Measurements from ENCODE around the gene CFAP97D2. TPM values are rescaled to one million over a fixed set of nuclear protein-coding genes. Genes with fewer than 3 reads are reported as not detected.

The CFAP97D2 gene
- total RNA-seq, 1 experiment from 2014 or later = not detected

DNA sequence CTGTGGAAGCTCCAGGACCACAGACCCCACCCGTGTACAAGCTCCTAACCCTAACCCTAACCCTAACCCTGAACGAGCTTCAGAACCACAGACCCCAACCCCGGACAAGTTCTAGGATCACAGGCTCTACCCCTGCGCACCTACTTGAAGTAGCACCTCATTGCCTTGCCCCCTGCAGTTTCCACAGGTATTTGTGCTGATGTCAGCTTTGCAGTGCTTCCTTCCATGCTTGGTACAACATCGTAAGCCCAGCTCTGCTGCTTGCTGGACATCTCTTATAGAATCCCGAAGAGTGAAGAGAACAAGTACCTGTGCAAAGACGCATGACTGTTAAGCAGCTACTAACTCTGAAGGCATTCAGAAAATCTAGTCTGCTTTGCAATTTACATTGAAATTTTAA, 34.9 kb downstream of the CFAP97D2 start:
- POLR2A ChIA-PET = no interaction called here
- peaks cover 8% of the 10 kb centered on the region for H3K4me1 Mint-ChIP-seq
- peaks cover 8% of the 10 kb centered on the region; the same call in 1 of the 2 replicates for H3K9me3 Mint-ChIP-seq
- DNase-seq (ENCODE audit: low spot score) (no peak), ATAC-seq (no peak)
- CTCF ChIA-PET = interaction anchor here (0.7 to 1.5 kb wide), 3 partner anchors 11 to 411 kb away, joined by 3 to 9 read pairs (median 3); no protein-coding TSS in a partner anchor
- H3K4me3 Mint-ChIP-seq = no peak overlapping the region
- no peaks in the 10 kb centered on the region for H3K36me3 Mint-ChIP-seq
- no peaks in the 10 kb centered on the region for H3K27me3 Mint-ChIP-seq (ENCODE audit: low read depth)
- TF ChIP-seq, protein P1, sequence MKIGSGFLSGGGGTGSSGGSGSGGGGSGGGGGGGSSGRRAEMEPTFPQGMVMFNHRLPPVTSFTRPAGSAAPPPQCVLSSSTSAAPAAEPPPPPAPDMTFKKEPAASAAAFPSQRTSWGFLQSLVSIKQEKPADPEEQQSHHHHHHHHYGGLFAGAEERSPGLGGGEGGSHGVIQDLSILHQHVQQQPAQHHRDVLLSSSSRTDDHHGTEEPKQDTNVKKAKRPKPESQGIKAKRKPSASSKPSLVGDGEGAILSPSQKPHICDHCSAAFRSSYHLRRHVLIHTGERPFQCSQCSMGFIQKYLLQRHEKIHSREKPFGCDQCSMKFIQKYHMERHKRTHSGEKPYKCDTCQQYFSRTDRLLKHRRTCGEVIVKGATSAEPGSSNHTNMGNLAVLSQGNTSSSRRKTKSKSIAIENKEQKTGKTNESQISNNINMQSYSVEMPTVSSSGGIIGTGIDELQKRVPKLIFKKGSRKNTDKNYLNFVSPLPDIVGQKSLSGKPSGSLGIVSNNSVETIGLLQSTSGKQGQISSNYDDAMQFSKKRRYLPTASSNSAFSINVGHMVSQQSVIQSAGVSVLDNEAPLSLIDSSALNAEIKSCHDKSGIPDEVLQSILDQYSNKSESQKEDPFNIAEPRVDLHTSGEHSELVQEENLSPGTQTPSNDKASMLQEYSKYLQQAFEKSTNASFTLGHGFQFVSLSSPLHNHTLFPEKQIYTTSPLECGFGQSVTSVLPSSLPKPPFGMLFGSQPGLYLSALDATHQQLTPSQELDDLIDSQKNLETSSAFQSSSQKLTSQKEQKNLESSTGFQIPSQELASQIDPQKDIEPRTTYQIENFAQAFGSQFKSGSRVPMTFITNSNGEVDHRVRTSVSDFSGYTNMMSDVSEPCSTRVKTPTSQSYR (CRISPR knock-in tag; IDR thresholded peaks at IDR 0.05) = no peak
- TF ChIP-seq, protein P2, sequence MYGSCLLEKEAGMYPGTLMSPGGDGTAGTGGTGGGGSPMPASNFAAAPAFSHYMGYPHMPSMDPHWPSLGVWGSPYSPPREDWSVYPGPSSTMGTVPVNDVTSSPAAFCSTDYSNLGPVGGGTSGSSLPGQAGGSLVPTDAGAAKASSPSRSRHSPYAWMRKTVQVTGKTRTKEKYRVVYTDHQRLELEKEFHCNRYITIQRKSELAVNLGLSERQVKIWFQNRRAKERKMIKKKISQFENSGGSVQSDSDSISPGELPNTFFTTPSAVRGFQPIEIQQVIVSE (CRISPR knock-in tag; IDR thresholded peaks at IDR 0.05; ENCODE audit: borderline replicate concordance) = no peak
- TF ChIP-seq ZNF423 (CRISPR knock-in tag; IDR thresholded peaks at IDR 0.05) (no peak), TP53 (CRISPR knock-in tag; IDR thresholded peaks at IDR 0.05) (no peak), RELA (CRISPR knock-in tag; IDR thresholded peaks at IDR 0.05; ENCODE audit: borderline replicate concordance) (no peak)
- H3K27ac Mint-ChIP-seq = no peak overlapping the region

DNA sequence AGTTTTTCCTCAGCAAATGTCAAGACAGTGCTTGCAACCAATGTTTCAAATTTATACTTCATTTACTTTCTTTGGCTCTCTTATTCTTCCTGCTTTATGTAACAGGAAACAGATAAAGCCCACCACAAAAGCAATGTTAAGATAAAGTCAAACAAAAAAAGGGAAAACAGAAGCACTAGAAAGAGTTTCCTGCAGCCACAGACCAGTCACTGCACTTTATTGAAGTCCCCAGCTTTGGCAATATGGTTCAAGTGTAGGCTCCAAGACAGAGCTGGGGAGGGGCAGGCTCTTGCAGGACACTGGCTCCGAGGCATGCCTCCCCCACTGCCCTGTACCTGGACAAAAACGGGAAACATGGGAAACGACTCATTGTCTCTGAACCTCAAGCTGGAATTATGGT, 40.3 kb downstream of the CFAP97D2 start:
- Mint-ChIP-seq H3K4me1 (peaks cover under 1% of the 10 kb centered on the region; the same call in 1 of the 2 replicates), H3K27ac (no peak overlapping the region), H3K27me3 (ENCODE audit: low read depth) (no peaks in the 10 kb centered on the region), H3K9me3 (no peaks in the 10 kb centered on the region), H3K36me3 (no peaks in the 10 kb centered on the region), H3K4me3 (no peak overlapping the region)
- POLR2A ChIA-PET = no interaction called here
- ATAC-seq (no peak), DNase-seq (ENCODE audit: low spot score) (no peak)
- CTCF ChIA-PET = no interaction called here
- TF ChIP-seq CBFB (CRISPR knock-in tag; IDR thresholded peaks at IDR 0.05; ENCODE audit: low read depth) (no peak), ZNF232 (CRISPR knock-in tag; IDR thresholded peaks at IDR 0.05) (no peak), MXD4 (CRISPR knock-in tag; IDR thresholded peaks at IDR 0.05; ENCODE audit: borderline replicate concordance) (no peak), ZBTB21 (CRISPR knock-in tag; IDR thresholded peaks at IDR 0.05; ENCODE audit: borderline replicate concordance) (no peak), CREM (CRISPR knock-in tag; IDR thresholded peaks at IDR 0.05) (no peak), ZNF671 (CRISPR knock-in tag; IDR thresholded peaks at IDR 0.05) (no peak), FOXP1 (CRISPR knock-in tag; IDR thresholded peaks at IDR 0.05; ENCODE audit: borderline replicate concordance) (no peak), ZNF423 (CRISPR knock-in tag; IDR thresholded peaks at IDR 0.05) (no peak), NR1H2 (CRISPR knock-in tag; IDR thresholded peaks at IDR 0.05) (no peak)
- TF ChIP-seq, protein P3, sequence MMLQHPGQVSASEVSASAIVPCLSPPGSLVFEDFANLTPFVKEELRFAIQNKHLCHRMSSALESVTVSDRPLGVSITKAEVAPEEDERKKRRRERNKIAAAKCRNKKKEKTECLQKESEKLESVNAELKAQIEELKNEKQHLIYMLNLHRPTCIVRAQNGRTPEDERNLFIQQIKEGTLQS (CRISPR knock-in tag; conservative IDR thresholded peaks at IDR 0.05) = no peak
- TF ChIP-seq, protein P4, sequence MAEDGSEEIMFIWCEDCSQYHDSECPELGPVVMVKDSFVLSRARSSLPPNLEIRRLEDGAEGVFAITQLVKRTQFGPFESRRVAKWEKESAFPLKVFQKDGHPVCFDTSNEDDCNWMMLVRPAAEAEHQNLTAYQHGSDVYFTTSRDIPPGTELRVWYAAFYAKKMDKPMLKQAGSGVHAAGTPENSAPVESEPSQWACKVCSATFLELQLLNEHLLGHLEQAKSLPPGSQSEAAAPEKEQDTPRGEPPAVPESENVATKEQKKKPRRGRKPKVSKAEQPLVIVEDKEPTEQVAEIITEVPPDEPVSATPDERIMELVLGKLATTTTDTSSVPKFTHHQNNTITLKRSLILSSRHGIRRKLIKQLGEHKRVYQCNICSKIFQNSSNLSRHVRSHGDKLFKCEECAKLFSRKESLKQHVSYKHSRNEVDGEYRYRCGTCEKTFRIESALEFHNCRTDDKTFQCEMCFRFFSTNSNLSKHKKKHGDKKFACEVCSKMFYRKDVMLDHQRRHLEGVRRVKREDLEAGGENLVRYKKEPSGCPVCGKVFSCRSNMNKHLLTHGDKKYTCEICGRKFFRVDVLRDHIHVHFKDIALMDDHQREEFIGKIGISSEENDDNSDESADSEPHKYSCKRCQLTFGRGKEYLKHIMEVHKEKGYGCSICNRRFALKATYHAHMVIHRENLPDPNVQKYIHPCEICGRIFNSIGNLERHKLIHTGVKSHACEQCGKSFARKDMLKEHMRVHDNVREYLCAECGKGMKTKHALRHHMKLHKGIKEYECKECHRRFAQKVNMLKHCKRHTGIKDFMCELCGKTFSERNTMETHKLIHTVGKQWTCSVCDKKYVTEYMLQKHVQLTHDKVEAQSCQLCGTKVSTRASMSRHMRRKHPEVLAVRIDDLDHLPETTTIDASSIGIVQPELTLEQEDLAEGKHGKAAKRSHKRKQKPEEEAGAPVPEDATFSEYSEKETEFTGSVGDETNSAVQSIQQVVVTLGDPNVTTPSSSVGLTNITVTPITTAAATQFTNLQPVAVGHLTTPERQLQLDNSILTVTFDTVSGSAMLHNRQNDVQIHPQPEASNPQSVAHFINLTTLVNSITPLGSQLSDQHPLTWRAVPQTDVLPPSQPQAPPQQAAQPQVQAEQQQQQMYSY (CRISPR knock-in tag; IDR thresholded peaks at IDR 0.05) = no peak
- TF ChIP-seq, protein P5, sequence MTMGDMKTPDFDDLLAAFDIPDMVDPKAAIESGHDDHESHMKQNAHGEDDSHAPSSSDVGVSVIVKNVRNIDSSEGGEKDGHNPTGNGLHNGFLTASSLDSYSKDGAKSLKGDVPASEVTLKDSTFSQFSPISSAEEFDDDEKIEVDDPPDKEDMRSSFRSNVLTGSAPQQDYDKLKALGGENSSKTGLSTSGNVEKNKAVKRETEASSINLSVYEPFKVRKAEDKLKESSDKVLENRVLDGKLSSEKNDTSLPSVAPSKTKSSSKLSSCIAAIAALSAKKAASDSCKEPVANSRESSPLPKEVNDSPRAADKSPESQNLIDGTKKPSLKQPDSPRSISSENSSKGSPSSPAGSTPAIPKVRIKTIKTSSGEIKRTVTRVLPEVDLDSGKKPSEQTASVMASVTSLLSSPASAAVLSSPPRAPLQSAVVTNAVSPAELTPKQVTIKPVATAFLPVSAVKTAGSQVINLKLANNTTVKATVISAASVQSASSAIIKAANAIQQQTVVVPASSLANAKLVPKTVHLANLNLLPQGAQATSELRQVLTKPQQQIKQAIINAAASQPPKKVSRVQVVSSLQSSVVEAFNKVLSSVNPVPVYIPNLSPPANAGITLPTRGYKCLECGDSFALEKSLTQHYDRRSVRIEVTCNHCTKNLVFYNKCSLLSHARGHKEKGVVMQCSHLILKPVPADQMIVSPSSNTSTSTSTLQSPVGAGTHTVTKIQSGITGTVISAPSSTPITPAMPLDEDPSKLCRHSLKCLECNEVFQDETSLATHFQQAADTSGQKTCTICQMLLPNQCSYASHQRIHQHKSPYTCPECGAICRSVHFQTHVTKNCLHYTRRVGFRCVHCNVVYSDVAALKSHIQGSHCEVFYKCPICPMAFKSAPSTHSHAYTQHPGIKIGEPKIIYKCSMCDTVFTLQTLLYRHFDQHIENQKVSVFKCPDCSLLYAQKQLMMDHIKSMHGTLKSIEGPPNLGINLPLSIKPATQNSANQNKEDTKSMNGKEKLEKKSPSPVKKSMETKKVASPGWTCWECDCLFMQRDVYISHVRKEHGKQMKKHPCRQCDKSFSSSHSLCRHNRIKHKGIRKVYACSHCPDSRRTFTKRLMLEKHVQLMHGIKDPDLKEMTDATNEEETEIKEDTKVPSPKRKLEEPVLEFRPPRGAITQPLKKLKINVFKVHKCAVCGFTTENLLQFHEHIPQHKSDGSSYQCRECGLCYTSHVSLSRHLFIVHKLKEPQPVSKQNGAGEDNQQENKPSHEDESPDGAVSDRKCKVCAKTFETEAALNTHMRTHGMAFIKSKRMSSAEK (CRISPR knock-in tag; IDR thresholded peaks at IDR 0.05; ENCODE audit: borderline replicate concordance) = no peak
- TF ChIP-seq, protein P2 (CRISPR knock-in tag; IDR thresholded peaks at IDR 0.05; ENCODE audit: borderline replicate concordance) = no peak
- TF ChIP-seq, protein P6, sequence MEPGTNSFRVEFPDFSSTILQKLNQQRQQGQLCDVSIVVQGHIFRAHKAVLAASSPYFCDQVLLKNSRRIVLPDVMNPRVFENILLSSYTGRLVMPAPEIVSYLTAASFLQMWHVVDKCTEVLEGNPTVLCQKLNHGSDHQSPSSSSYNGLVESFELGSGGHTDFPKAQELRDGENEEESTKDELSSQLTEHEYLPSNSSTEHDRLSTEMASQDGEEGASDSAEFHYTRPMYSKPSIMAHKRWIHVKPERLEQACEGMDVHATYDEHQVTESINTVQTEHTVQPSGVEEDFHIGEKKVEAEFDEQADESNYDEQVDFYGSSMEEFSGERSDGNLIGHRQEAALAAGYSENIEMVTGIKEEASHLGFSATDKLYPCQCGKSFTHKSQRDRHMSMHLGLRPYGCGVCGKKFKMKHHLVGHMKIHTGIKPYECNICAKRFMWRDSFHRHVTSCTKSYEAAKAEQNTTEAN (CRISPR knock-in tag; IDR thresholded peaks at IDR 0.05) = no peak
- TF ChIP-seq, protein P7, sequence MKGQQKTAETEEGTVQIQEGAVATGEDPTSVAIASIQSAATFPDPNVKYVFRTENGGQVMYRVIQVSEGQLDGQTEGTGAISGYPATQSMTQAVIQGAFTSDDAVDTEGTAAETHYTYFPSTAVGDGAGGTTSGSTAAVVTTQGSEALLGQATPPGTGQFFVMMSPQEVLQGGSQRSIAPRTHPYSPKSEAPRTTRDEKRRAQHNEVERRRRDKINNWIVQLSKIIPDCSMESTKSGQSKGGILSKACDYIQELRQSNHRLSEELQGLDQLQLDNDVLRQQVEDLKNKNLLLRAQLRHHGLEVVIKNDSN (CRISPR knock-in tag; IDR thresholded peaks at IDR 0.05) = no peak

Data from WTC11 (cell line).